IPS DF 4.7 (cell line): ENCODE data around the gene C11orf86.

Source experiments
- DNase-seq: peaks from one replicate; pipeline ENCODE4 v3.0.0-alpha.2; 2013; ENCODE audit warnings: low spot score; ENCODE audit errors: extremely low read depth

Gene C11orf86

GRCh38 chr11:67024410-67024809 lies 49.3 kb downstream of the C11orf86 start:
- no peak for DNase-seq

- DNase-seq = no peak
Observed at GRCh38 chr11:67024966-67025365, 49.9 kb downstream of the C11orf86 start.

GRCh38 chr11:67025750-67026149 lies 50.6 kb downstream of the C11orf86 start:
- no peak for DNase-seq
